Spleen (tissue), 11 donors: ENCODE results near the gene NAA25. TPM values are rescaled to one million over a fixed set of nuclear protein-coding genes. Genes with fewer than 3 reads are reported as not detected.
A peak's percentile ranks its signal among the peaks of the same experiment; 100 is the strongest.

Source experiments
- DNase-seq: peaks from one replicate; pipeline ENCODE4 v3.0.0-alpha.2; 2020
- H3K27ac ChIP-seq, 8 donors: fragments of 200-600 bp; sonication (generic) in 7 of 8; 1 replicate in 4 of 8; 2 replicates in 4 of 8; pipeline versions ENCODE4 v1.5.0 to v1.8.0; 2016 to 2021; ENCODE audit warnings: inconsistent platforms in 4 of 8, mild to moderate bottlenecking in 4 of 8, moderate library complexity in 1 of 8
- H3K27me3 ChIP-seq, 7 donors: fragments of 200-600 bp; sonication (generic) in 6 of 7; replicated peaks in 1 of 7; 1 replicate in 4 of 7; 2 replicates in 3 of 7; pipeline versions ENCODE4 v1.5.0 to v1.8.0; 2016 to 2021; ENCODE audit warnings: inconsistent platforms in 3 of 7, mild to moderate bottlenecking in 1 of 7
- H3K36me3 ChIP-seq, 6 donors: fragments of 200-600 bp; sonication (generic) in 5 of 6; 1 replicate in 4 of 6; 2 replicates in 2 of 6; pipeline versions ENCODE4 v1.5.0 to v1.8.0; 2016 to 2021; ENCODE audit warnings: inconsistent platforms in 2 of 6
- H3K4me1 ChIP-seq, 6 donors: fragments of 200-600 bp; sonication (generic) in 5 of 6; 1 replicate in 3 of 6; 2 replicates in 3 of 6; pipeline versions ENCODE4 v1.5.0 to v1.8.0; 2016 to 2021; ENCODE audit warnings: inconsistent platforms in 3 of 6
- H3K4me3 ChIP-seq, 8 donors: fragments of 200-600 bp; sonication (generic) in 7 of 8; 1 replicate in 4 of 8; 2 replicates in 4 of 8; pipeline versions ENCODE4 v1.5.0 to v1.8.0; 2016 to 2021; ENCODE audit warnings: inconsistent platforms in 4 of 8, mild to moderate bottlenecking in 4 of 8, moderate library complexity in 2 of 8
- H3K9me3 ChIP-seq, 8 donors: fragments of 200-600 bp; sonication (generic) in 7 of 8; 1 replicate in 4 of 8; 2 replicates in 4 of 8; pipeline versions ENCODE4 v1.5.0 to v1.8.0; 2016 to 2021; ENCODE audit warnings: inconsistent platforms in 4 of 8
- CTCF ChIP-seq, 11 experiments: fragments of 200-600 bp in 7 of 11; fragments of 450-650 bp in 4 of 11; sonication (generic) in 4 of 11; IDR thresholded peaks in 8 of 11; conservative IDR thresholded peaks in 3 of 11; 1 replicate in 7 of 11; 2 replicates in 4 of 11; pipeline versions ENCODE4 v1.4.0 to v1.8.0; 2016 to 2021; ENCODE audit warnings: antibody characterized with exemption in 11 of 11, inconsistent platforms in 4 of 11, mild to moderate bottlenecking in 1 of 11
- POLR2A ChIP-seq, 3 donors: fragments of 450-650 bp; IDR thresholded peaks; one replicate each; pipeline ENCODE4 v1.5.1; 2017; ENCODE audit warnings: antibody characterized with exemption in 3 of 3, mild to moderate bottlenecking in 1 of 3
- POLR2AphosphoS5 ChIP-seq, 3 donors: sonication (generic); formaldehyde crosslinking; IDR thresholded peaks; one replicate each; pipeline ENCODE4 v1.5.1; 2017; ENCODE audit warnings: antibody characterized with exemption in 3 of 3
- WGBS, 5 donors: extraction: QIAGEN DNeasy Blood & Tissue Kit in 3 of 5; methylation state at CpG; one replicate each; pipeline versions ENCODE4 v1.1.5 to v1.1.7; 2013 to 2018; 5-methylcytosine and 5-hydroxymethylcytosine counted together
- intact Hi-C: fragments of 100-400 bp; cut with DNase I; formaldehyde crosslinking; loops from one replicate; pipeline ENCODE4 v1.15.0; 2023; ENCODE audit warnings: low total_unique reads
- polyA plus RNA-seq, 3 donors: library from polyadenylated mRNA; stranded (reverse); fragments of 200-250 nt; gene quantifications; one replicate each; pipeline ENCODE4 v1.2.1, GENCODE V29; 2013
- total RNA-seq, 7 donors: library from RNA; depleted of rRNA in 3 of 7; stranded (reverse); fragments of >200 nt in 3 of 7; fragmentation: NEBNext Ultra II Directional in 4 of 7; extraction: Animal tissue kit (Norgen Biotek cat#: 25700) in 4 of 7; gene quantifications; one replicate each; pipeline versions ENCODE4 v1.1.0 to v1.2.1, GENCODE V29; 2016 to 2021
- donor health status: healthy with polysubstance abuse.
- donor health status: DM: no; HTN: no; CAD: no; lungs with moderate emphysema.
- donor health status: DM: no; HTN: no; CAD: no.
- donor health status: Bipolar disorder and iron deficiency.
- donor health status: healthy.
- donor health status: DM: no; HTN: no; CAD: no.
- donor health status: DM: yes; HTN: yes; CAD: no.

Gene NAA25
- total and polyA plus RNA-seq, 10 donors, result 4.3 to 40.3 (median 27.1) TPM

- no peaks in the 10 kb centered on the region for H3K9me3 ChIP-seq
- 68 to 91% (median 81%) methylated on average over 11 of the region's 11 CpGs for WGBS, 5 donors
- peaks cover 13 to 33% (median 27%) of the 10 kb centered on the region in 6 donors for H3K4me1 ChIP-seq
- TF ChIP-seq POLR2A (IDR thresholded peaks at IDR 0.05) (no peak), POLR2AphosphoS5 (IDR thresholded peaks at IDR 0.05) (peak in 2 of 3 donors; percentile 24 to 52)
- H3K27me3 ChIP-seq, result no peaks in the 10 kb centered on the region
- intact Hi-C loops, result no loop called here
- DNase-seq, result no peak
- peak overlapping the region in 7 of 8 donors; percentile 22 to 64 (median 47) for H3K27ac ChIP-seq
- H3K4me3 ChIP-seq, result no peak overlapping the region
- no peaks in the 10 kb centered on the region for H3K36me3 ChIP-seq
Observed at GRCh38 chr12:112121780-112122565, 13.4 kb upstream of the NAA25 start.

GRCh38 chr12:112117685-112118084, 9.1 kb upstream of the NAA25 start:
- Histone ChIP-seq H3K27me3 (no peaks in the 10 kb centered on the region), H3K36me3 (no peaks in the 10 kb centered on the region), H3K4me1 (peaks cover 0 to 24% (median 18%) of the 10 kb centered on the region in 6 donors), H3K27ac (peak overlapping the region in 3 of 8 donors; percentile 75 to 83 (median 83)), H3K4me3 (no peak overlapping the region), H3K9me3 (no peaks in the 10 kb centered on the region)
- WGBS, 5 donors, result 92 to 94% (median 94%) methylated on average over 8 of the region's 8 CpGs
- intact Hi-C loops, result no loop called here
- no peak for TF ChIP-seq CTCF (IDR thresholded peaks at IDR 0.05 in 8 of 11, conservative IDR thresholded peaks at IDR 0.05 in 3 of 11)
- TF ChIP-seq POLR2AphosphoS5 (IDR thresholded peaks at IDR 0.05), result no peak
- no peak for TF ChIP-seq POLR2A (IDR thresholded peaks at IDR 0.05)
- no peak for DNase-seq

- Histone ChIP-seq H3K9me3 (no peaks in the 10 kb centered on the region), H3K36me3 (no peaks in the 10 kb centered on the region), H3K4me3 (peak overlapping the region in 1 of 8 donors; percentile 40), H3K27ac (peak overlapping the region; percentile 4 to 83 (median 74)), H3K27me3 (no peaks in the 10 kb centered on the region), H3K4me1 (peaks cover 0 to 29% (median 16%) of the 10 kb centered on the region in 6 donors)
- intact Hi-C loops, result no loop called here
- WGBS, 5 donors, result 36 to 52% (median 43%) methylated on average over 5 to 7 of the region's 7 CpGs
- DNase-seq, result peak; percentile 72
- peak in 2 of 3 donors; percentile 41 to 71 for TF ChIP-seq POLR2AphosphoS5 (IDR thresholded peaks at IDR 0.05)
- no peak for TF ChIP-seq POLR2A (IDR thresholded peaks at IDR 0.05)
Observed at GRCh38 chr12:112116232-112117060, 7.9 kb upstream of the NAA25 start.

- no peak for DNase-seq
- H3K36me3 ChIP-seq, result no peaks in the 10 kb centered on the region
- 91 to 97% (median 94%) methylated on average over 6 of the region's 6 CpGs for WGBS, 5 donors
- no peak overlapping the region for H3K4me3 ChIP-seq
- H3K27me3 ChIP-seq, result no peaks in the 10 kb centered on the region
- peak overlapping the region in 1 of 8 donors; percentile 83 for H3K27ac ChIP-seq
- no peaks in the 10 kb centered on the region for H3K9me3 ChIP-seq
- intact Hi-C loops, result no loop called here
- peaks cover 0 to 32% (median 16%) of the 10 kb centered on the region in 6 donors for H3K4me1 ChIP-seq
- TF ChIP-seq CTCF (IDR thresholded peaks at IDR 0.05 in 8 of 11, conservative IDR thresholded peaks at IDR 0.05 in 3 of 11) (no peak), POLR2A (IDR thresholded peaks at IDR 0.05) (no peak), POLR2AphosphoS5 (IDR thresholded peaks at IDR 0.05) (no peak)
Observed at GRCh38 chr12:112115259-112116045, 6.9 kb upstream of the NAA25 start.
